ENCODE data around the gene IFNLR1. TPM values are rescaled to one million over a fixed set of nuclear protein-coding genes. Genes with fewer than 3 reads are reported as not detected.

The IFNLR1 gene
- total and polyA plus RNA-seq, 9 of the 15 experiments (the other 6 are each of a cell fraction or from before 2014, with no cell fraction given) = not detected

DNA sequence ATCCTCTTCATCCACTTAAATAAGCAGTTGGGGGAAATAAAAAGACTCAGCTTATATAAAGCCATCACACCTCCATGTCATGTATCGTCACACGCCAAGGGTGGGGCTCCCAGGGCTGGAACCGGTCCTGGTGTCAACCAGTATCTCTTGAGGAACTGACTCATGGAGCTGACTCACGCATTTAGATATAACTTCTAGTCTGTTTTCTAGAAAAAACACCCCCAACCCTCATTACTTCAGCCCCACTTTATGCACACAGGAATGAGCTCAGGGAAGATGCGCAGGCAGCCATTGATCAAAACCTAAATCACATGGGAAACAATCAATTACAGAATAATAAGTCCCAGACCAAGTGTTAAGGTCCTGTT, 37.2 kb downstream of the IFNLR1 start (continued):
- TF ChIP-seq FOS (IDR thresholded peaks at IDR 0.05; ENCODE audit: extremely low read depth, insufficient read length) (peak; percentile 41), BACH1 (tag; IDR thresholded peaks at IDR 0.05) (no peak), GABPB1 (CRISPR knock-in tag; IDR thresholded peaks at IDR 0.05) (no peak), KLF10 (CRISPR knock-in tag; IDR thresholded peaks at IDR 0.05) (no peak), MTA2 (IDR thresholded peaks at IDR 0.05; ENCODE audit: low read depth) (no peak), TARDBP (IDR thresholded peaks at IDR 0.05) (no peak), ASH1L (IDR thresholded peaks at IDR 0.05; ENCODE audit: borderline replicate concordance, low read depth, partially characterized antibody) (no peak), PTBP1 (IDR thresholded peaks at IDR 0.05; ENCODE audit: low read depth, low read length) (no peak), ZBTB1 (CRISPR knock-in tag; IDR thresholded peaks at IDR 0.05; ENCODE audit: borderline replicate concordance, low read depth) (no peak), ARHGAP35 (IDR thresholded peaks at IDR 0.05; ENCODE audit: partially characterized antibody) (no peak), NR3C1 (CRISPR knock-in tag; IDR thresholded peaks at IDR 0.05) (no peak), CBFA2T3 (IDR thresholded peaks at IDR 0.05) (no peak), PHF20 (IDR thresholded peaks at IDR 0.05; ENCODE audit: partially characterized antibody) (no peak), ZNF24 (IDR thresholded peaks at IDR 0.05) (no peak), ZFPM2 (CRISPR knock-in tag; IDR thresholded peaks at IDR 0.05) (no peak), ATF7 (IDR thresholded peaks at IDR 0.05) (peak; percentile 15; the same call in 1 of the 2 replicates), RBFOX2 (IDR thresholded peaks at IDR 0.05; ENCODE audit: low read depth, low read length) (no peak), CBX2 (IDR thresholded peaks at IDR 0.05; ENCODE audit: insufficient read depth, low read length, poor library complexity, severe bottlenecking) (no peak), ZNF551 (CRISPR knock-in tag; IDR thresholded peaks at IDR 0.05) (no peak), SMARCB1 (IDR thresholded peaks at IDR 0.05; ENCODE audit: insufficient read length, low read depth) (no peak)
- TF ChIP-seq, protein P1, sequence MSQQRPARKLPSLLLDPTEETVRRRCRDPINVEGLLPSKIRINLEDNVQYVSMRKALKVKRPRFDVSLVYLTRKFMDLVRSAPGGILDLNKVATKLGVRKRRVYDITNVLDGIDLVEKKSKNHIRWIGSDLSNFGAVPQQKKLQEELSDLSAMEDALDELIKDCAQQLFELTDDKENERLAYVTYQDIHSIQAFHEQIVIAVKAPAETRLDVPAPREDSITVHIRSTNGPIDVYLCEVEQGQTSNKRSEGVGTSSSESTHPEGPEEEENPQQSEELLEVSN (IDR thresholded peaks at IDR 0.05; ENCODE audit: borderline replicate concordance in 1 of 2, extremely low read depth in 1 of 2, insufficient read depth in 1 of 2, insufficient read length in 1 of 2, low read depth in 1 of 2, low read length in 1 of 2, poor library complexity in 1 of 2, severe bottlenecking in 1 of 2) = no peak
- TF ChIP-seq, protein P2, sequence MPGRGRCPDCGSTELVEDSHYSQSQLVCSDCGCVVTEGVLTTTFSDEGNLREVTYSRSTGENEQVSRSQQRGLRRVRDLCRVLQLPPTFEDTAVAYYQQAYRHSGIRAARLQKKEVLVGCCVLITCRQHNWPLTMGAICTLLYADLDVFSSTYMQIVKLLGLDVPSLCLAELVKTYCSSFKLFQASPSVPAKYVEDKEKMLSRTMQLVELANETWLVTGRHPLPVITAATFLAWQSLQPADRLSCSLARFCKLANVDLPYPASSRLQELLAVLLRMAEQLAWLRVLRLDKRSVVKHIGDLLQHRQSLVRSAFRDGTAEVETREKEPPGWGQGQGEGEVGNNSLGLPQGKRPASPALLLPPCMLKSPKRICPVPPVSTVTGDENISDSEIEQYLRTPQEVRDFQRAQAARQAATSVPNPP (IDR thresholded peaks at IDR 0.05; ENCODE audit: borderline replicate concordance, insufficient read depth, insufficient read length) = no peak
- TF ChIP-seq, protein P3, sequence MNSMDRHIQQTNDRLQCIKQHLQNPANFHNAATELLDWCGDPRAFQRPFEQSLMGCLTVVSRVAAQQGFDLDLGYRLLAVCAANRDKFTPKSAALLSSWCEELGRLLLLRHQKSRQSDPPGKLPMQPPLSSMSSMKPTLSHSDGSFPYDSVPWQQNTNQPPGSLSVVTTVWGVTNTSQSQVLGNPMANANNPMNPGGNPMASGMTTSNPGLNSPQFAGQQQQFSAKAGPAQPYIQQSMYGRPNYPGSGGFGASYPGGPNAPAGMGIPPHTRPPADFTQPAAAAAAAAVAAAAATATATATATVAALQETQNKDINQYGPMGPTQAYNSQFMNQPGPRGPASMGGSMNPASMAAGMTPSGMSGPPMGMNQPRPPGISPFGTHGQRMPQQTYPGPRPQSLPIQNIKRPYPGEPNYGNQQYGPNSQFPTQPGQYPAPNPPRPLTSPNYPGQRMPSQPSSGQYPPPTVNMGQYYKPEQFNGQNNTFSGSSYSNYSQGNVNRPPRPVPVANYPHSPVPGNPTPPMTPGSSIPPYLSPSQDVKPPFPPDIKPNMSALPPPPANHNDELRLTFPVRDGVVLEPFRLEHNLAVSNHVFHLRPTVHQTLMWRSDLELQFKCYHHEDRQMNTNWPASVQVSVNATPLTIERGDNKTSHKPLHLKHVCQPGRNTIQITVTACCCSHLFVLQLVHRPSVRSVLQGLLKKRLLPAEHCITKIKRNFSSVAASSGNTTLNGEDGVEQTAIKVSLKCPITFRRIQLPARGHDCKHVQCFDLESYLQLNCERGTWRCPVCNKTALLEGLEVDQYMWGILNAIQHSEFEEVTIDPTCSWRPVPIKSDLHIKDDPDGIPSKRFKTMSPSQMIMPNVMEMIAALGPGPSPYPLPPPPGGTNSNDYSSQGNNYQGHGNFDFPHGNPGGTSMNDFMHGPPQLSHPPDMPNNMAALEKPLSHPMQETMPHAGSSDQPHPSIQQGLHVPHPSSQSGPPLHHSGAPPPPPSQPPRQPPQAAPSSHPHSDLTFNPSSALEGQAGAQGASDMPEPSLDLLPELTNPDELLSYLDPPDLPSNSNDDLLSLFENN (IDR thresholded peaks at IDR 0.05; ENCODE audit: low read depth in 2 of 2, low read length in 2 of 2) = no peak
- TF ChIP-seq, protein P4, sequence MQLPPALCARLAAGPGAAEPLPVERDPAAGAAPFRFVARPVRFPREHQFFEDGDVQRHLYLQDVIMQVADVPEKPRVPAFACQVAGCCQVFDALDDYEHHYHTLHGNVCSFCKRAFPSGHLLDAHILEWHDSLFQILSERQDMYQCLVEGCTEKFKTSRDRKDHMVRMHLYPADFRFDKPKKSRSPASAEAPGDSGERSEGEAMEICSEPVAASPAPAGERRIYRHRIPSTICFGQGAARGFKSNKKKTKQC (CRISPR knock-in tag; IDR thresholded peaks at IDR 0.05) = no peak

Measured in K562 (cell line).